BJ (cell line): ENCODE data around the gene PSD4. TPM values are rescaled to one million over a fixed set of nuclear protein-coding genes. Genes with fewer than 3 reads are reported as not detected.

Source experiments
- CTCF ChIA-PET: fragments of 350-600 bp; formaldehyde crosslinking; extraction: SDS; loops from one replicate; lab custom pipeline; 2021; ENCODE audit warnings: antibody characterized with exemption, inconsistent platforms; lab: Yijun Ruan, JAX
- POLR2A ChIA-PET: fragments of 300-600 bp; sonication (Branson Sonifier 250); formaldehyde crosslinking; extraction: SDS; loops from one replicate; lab custom pipeline; 2021; ENCODE audit warnings: antibody characterized with exemption; lab: Charles Lee
- DNase-seq: peaks from one replicate; pipeline ENCODE4 v3.0.0-alpha.2; 2011; ENCODE audit warnings: low read depth
- H3K27me3 ChIP-seq: 2 replicates; pipeline ENCODE4 v1.6.0; 2011; ENCODE audit warnings: low read length; ENCODE audit not compliant: control insufficient read depth, insufficient read depth
- H3K36me3 ChIP-seq: 2 replicates; pipeline ENCODE4 v1.5.1; 2011; ENCODE audit warnings: low read length; ENCODE audit not compliant: control insufficient read depth, insufficient read depth
- H3K4me3 ChIP-seq: 2 replicates; pipeline ENCODE4 v1.5.1; 2011; ENCODE audit warnings: low read depth, mild to moderate bottlenecking, control low read depth, low read length
- polyA plus RNA-seq: library from polyadenylated mRNA; depleted of rRNA; stranded (reverse); fragments of >200 nt; gene quantifications from 2 replicates; pipeline ENCODE4 v1.2.3, GENCODE V29; 2011
- TF ChIP-seq, protein P1 (sequence below): IDR thresholded peaks from 2 replicates; pipeline ENCODE4 v1.5.1; 2011; ENCODE audit warnings: low read depth, mild to moderate bottlenecking, control low read depth, inconsistent platforms, low read length, moderate library complexity; ENCODE audit not compliant: insufficient read depth

The PSD4 gene
- polyA plus RNA-seq, 1 experiment, result 1.9 TPM

DNA sequence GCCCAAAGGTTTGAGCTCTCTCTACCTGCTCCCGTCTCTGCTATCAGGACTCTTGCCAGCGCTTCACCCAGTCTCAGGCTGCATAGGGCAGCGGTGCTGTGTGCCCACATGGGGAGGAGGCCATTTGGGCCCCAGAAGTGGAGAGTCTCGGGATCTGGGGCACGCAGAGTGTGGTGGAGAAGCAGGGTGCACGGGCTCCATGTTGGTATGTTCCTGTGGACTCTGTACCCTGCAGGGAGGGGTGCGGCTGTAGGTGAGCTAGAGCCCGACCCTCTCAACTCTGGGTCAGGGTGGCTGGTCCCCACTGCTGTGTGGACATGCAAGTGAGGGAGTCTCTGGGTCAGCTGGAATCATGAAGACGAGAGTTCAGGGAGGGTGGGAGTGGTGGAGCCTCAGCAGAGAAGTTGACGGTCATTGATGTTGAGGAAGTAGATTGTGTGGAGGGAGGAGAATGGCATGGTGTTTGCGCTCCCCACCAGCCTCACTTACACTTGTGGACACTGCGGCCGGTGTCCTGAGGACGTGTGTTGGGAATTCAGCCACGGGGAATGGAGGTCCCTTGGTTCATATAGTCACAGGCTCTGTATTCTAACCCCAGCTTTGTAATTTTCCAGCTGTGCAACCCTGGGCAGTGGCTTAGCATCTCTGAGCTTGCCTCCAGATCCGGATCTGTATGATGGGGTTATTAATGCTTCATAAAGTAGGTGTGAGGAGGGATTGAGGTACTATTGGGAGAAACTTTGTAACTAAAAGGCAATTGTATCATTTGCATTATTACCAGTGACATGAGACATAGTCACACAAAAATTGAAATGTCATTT, 840 bp upstream of the PSD4 start:
- ChIA-PET POLR2A (no interaction called here), CTCF (interaction anchor here (0.6 to 2.9 kb wide), 5 partner anchors 26 to 226 kb away, joined by 3 to 12 read pairs (median 4); no protein-coding TSS in a partner anchor)
- Histone ChIP-seq H3K4me3 (no peak overlapping the region), H3K27me3 (no peaks in the 10 kb centered on the region), H3K36me3 (no peaks in the 10 kb centered on the region)
- no peak for DNase-seq
- TF ChIP-seq, protein P1, sequence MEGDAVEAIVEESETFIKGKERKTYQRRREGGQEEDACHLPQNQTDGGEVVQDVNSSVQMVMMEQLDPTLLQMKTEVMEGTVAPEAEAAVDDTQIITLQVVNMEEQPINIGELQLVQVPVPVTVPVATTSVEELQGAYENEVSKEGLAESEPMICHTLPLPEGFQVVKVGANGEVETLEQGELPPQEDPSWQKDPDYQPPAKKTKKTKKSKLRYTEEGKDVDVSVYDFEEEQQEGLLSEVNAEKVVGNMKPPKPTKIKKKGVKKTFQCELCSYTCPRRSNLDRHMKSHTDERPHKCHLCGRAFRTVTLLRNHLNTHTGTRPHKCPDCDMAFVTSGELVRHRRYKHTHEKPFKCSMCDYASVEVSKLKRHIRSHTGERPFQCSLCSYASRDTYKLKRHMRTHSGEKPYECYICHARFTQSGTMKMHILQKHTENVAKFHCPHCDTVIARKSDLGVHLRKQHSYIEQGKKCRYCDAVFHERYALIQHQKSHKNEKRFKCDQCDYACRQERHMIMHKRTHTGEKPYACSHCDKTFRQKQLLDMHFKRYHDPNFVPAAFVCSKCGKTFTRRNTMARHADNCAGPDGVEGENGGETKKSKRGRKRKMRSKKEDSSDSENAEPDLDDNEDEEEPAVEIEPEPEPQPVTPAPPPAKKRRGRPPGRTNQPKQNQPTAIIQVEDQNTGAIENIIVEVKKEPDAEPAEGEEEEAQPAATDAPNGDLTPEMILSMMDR, result no peak

DNA sequence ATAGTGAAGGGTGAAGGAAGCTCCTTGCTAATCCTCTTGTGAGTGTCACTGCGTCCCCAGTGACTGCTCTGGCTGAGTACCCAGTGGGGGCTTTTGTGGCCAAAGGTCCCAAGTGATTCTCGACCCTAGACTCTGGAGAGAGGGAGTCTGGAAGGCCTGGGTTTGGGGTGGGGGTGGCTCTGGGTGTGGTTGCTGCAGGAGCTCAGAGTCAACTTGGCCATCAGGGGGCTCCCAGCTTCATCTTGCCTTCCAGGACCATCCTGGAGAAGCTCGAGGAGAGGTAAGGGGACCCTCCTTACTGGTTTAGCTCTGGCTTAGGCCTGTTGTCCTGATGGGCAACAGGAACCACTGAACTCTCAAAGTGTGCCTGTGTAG, 592 bp downstream of the PSD4 start:
- ChIA-PET POLR2A (no interaction called here), CTCF (interaction anchor here (0.7 to 1.2 kb wide), 7 partner anchors 9 to 38 kb away, joined by 3 to 5 read pairs (median 3); no protein-coding TSS in a partner anchor)
- no peaks in the 10 kb centered on the region for H3K27me3 ChIP-seq
- DNase-seq, result no peak
- TF ChIP-seq, protein P1, result no peak
- no peaks in the 10 kb centered on the region for H3K36me3 ChIP-seq
- no peak overlapping the region for H3K4me3 ChIP-seq

DNA sequence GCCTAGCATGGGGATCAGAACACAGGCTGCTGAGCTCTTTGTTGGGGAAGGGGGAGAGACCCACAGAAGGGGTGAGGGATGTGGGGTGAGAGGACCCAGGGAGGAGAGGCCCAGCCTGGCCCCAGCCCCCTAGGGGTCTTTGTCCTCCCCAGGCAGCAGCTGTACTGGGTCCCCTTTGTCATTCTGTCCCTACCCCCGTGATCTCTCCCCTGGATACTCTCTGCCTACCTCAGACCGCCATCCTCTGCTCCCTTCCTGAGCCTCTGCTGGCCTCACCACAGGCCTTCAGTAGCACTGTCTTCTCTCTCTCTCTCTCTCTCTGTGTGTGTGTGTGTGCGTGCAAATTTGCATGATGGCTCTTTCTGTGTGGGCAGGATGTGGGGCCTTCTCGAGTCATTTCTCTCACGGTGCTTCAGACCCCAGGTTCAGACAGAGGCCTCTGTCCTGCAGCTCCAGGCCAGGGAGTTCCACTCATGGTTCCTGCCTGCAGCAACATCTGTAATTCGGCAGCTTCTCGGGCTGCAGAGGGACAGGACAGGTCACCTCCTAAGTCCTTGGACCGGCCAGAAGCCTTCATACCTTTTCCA, 1.4 kb downstream of the PSD4 start:
- no peak for DNase-seq
- TF ChIP-seq, protein P1, result no peak
- ChIA-PET CTCF (interaction anchor here (0.9 to 1.8 kb wide), 8 partner anchors 10 to 215 kb away, joined by 3 to 5 read pairs (median 4); no protein-coding TSS in a partner anchor), POLR2A (no interaction called here)
- no peaks in the 10 kb centered on the region for H3K36me3 ChIP-seq
- no peak overlapping the region for H3K4me3 ChIP-seq
- H3K27me3 ChIP-seq, result no peaks in the 10 kb centered on the region

DNA sequence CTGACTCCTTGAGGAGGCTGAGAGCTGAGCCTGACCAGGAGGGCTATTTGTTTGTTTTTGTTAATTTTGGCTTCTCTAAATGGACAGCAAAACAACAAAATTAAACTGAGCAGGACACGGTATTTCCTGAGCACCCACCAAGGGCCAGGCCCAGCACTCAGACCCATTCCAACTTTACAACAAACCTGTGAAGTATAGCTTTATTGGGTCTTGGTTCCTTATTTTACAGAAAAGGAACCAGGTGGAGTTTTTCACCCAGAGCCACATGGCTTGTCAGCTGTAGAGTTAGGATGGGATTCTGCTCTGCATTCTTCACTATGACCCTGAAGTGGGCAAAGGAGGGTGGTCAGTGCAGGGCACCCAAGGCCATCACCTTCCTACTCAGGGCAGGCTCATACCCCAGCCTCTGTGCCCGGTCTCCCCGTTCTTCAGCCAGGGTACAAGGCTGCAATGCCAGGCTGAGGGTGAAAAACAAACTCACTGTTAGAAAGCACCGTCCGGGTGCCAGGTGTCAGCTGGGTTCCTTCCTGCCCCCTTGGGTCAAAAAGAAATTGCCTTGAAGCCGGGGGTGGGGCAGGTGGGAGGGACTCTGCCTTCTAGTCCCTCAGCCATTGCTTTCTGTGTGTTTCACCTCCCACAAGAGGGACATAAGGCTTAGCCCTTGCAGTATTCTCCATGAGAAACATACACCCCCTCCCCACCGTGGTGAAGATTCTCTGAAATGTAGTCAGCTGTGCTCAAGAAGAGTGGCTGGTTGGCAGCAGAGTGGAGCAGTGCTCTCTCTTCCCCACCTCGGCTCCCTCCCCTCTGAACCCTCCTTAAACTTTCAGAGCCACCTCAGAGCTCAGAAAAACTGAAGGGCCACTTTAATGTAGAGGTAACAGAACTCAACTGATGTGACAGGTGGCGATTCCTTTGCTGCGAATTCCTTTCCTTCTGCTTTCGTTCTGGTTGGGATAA, 2.2 kb downstream of the PSD4 start:
- CTCF ChIA-PET, result interaction anchor here (1.3 to 1.8 kb wide), 2 partner anchors 16 to 214 kb away, joined by 4 to 5 read pairs; no protein-coding TSS in a partner anchor
- TF ChIP-seq, protein P1, result no peak
- Histone ChIP-seq H3K36me3 (no peaks in the 10 kb centered on the region), H3K4me3 (no peak overlapping the region), H3K27me3 (no peaks in the 10 kb centered on the region)
- POLR2A ChIA-PET, result no interaction called here
- DNase-seq, result no peak
